Esophagus squamous epithelium (tissue), 4 donors: ENCODE data around the gene BRICD5.

ENCODE experiments used
- POLR2A ChIP-seq, 4 donors: fragments of 450-650 bp; IDR thresholded peaks; one replicate each; pipeline ENCODE4 v1.6.1; 2017; ENCODE audit warnings: antibody characterized with exemption in 4 of 4, mild to moderate bottlenecking in 4 of 4, moderate library complexity in 3 of 4
- TF ChIP-seq, protein P1 (sequence below), 6 experiments: fragments of 450-650 bp in 4 of 6; fragments of 200-600 bp in 2 of 6; sonication (generic) in 2 of 6; IDR thresholded peaks; one replicate each; pipeline ENCODE4 v1.5.1; 2016 to 2019; ENCODE audit warnings: antibody characterized with exemption in 6 of 6, mild to moderate bottlenecking in 4 of 6, moderate library complexity in 4 of 6

DNA sequence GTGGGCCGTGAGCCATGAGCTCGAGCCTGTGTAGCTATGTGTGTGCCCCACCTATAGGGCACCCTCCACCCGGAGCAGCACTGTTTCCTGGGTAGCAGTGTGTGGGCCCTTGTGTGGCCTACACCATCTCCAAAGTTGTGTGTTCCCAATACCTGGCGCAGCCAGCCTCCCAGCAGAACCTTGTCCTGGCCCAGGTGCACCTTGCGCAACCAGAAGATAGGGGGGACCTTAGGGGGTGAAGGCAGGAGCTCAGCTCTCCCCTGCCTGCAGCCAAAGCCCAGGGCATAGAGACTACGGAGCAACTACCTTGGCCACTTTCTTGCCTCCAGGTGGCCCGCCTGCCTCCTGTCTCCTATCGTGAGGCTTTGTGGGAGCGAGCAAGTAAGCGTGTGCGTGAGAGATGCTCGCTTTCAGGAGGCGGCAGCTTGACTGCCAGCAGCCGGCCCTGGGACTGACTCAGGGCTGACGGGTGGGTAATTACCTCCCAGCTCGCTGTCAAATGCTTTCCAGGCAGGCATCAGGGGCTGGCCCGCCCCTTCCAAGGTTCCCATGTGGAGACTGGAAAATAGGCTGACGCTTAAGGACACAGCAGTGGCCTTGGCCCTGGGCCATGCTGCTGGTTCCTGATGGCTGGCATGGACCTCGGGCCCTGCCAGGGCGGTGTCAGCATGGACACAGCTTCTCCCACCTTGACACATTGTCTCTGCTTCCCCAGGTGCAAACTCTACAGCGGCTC, 36.1 kb downstream of the BRICD5 start:
- TF ChIP-seq, protein P1, sequence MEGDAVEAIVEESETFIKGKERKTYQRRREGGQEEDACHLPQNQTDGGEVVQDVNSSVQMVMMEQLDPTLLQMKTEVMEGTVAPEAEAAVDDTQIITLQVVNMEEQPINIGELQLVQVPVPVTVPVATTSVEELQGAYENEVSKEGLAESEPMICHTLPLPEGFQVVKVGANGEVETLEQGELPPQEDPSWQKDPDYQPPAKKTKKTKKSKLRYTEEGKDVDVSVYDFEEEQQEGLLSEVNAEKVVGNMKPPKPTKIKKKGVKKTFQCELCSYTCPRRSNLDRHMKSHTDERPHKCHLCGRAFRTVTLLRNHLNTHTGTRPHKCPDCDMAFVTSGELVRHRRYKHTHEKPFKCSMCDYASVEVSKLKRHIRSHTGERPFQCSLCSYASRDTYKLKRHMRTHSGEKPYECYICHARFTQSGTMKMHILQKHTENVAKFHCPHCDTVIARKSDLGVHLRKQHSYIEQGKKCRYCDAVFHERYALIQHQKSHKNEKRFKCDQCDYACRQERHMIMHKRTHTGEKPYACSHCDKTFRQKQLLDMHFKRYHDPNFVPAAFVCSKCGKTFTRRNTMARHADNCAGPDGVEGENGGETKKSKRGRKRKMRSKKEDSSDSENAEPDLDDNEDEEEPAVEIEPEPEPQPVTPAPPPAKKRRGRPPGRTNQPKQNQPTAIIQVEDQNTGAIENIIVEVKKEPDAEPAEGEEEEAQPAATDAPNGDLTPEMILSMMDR (IDR thresholded peaks at IDR 0.05): no peak
- TF ChIP-seq POLR2A (IDR thresholded peaks at IDR 0.05): no peak
